ENCODE data around the gene PDE3A.

DNA sequence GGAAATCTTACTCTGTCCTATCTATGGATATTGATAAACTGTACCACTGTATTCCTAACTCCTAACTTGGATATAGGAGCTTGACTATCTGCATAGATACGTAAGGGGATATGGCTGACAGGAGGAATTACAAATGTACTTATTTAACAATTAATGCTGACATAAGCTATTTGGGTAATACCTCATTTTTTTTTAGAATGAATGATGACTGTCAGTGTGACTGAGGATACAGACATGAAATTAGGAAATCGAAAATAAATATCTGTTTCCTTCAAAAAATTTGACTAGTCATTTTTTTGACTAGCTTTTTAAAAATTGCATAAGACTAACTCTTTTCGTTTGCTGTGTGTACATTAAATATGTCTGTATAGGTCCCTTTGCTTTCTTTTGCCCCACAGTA lies 74.9 kb downstream of the PDE3A start:
- no peak for TF ChIP-seq POLR2AphosphoS5 (IDR thresholded peaks at IDR 0.05)
- TF ChIP-seq, protein P1, sequence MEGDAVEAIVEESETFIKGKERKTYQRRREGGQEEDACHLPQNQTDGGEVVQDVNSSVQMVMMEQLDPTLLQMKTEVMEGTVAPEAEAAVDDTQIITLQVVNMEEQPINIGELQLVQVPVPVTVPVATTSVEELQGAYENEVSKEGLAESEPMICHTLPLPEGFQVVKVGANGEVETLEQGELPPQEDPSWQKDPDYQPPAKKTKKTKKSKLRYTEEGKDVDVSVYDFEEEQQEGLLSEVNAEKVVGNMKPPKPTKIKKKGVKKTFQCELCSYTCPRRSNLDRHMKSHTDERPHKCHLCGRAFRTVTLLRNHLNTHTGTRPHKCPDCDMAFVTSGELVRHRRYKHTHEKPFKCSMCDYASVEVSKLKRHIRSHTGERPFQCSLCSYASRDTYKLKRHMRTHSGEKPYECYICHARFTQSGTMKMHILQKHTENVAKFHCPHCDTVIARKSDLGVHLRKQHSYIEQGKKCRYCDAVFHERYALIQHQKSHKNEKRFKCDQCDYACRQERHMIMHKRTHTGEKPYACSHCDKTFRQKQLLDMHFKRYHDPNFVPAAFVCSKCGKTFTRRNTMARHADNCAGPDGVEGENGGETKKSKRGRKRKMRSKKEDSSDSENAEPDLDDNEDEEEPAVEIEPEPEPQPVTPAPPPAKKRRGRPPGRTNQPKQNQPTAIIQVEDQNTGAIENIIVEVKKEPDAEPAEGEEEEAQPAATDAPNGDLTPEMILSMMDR (IDR thresholded peaks at IDR 0.05), result no peak
- no peak for TF ChIP-seq POLR2A (IDR thresholded peaks at IDR 0.05)

Data from breast epithelium (tissue), 3 donors.